Caco-2 (cell line): ENCODE data around the gene GFRA4. TPM values are rescaled to one million over a fixed set of nuclear protein-coding genes. Genes with fewer than 3 reads are reported as not detected.

Experiments
- BruUV-seq: library from RNA; stranded (reverse); fragments of 400-500 nt; replicated peaks from 2 replicates; lab custom pipeline; 2021; lab: Mats Ljungman, UMichigan
- CTCF ChIA-PET: fragments of 300-600 bp; sonication (Branson Sonifier 250); formaldehyde crosslinking; loops from one replicate; lab custom pipeline; 2022; ENCODE audit warnings: antibody characterized with exemption; lab: Charles Lee
- POLR2A ChIA-PET: fragments of 300-600 bp; sonication (Branson Sonifier 250); formaldehyde crosslinking; loops from one replicate; lab custom pipeline; 2022; ENCODE audit warnings: antibody characterized with exemption; lab: Charles Lee
- DNase-seq, 2 experiments: peaks; one replicate each; pipeline versions ENCODE4 v3.0.0 to v3.0.0-alpha.2; 2020 to 2022
- H3K27me3 ChIP-seq: replicated peaks from 2 replicates; pipeline ENCODE4 v1.6.0; 2011; ENCODE audit warnings: low read length; ENCODE audit not compliant: control insufficient read depth, insufficient read depth
- H3K36me3 ChIP-seq: 2 replicates; pipeline ENCODE4 v1.5.1; 2011; ENCODE audit warnings: low read length; ENCODE audit not compliant: control insufficient read depth, insufficient read depth
- H3K4me1 ChIP-seq: fragments of 250-450 bp; sonication (Bioruptor Pico); 2 replicates; pipeline ENCODE4 v1.5.1; 2020; ENCODE audit warnings: mild to moderate bottlenecking
- H3K4me3 ChIP-seq: 2 replicates; pipeline ENCODE4 v1.5.1; 2011; ENCODE audit warnings: low read depth, mild to moderate bottlenecking, control low read depth, low read length
- H3K9me3 ChIP-seq: fragments of 250-450 bp; sonication (Bioruptor Pico); 2 replicates; pipeline ENCODE4 v1.5.1; 2020; ENCODE audit warnings: mild to moderate bottlenecking, moderate library complexity
- H3K27ac Mint-ChIP-seq: one replicate; pipeline ENCODE4 v1.8.0; 2022; ENCODE audit warnings: mixed read lengths; ENCODE audit not compliant: unreplicated experiment
- H3K27me3 Mint-ChIP-seq: one replicate; pipeline ENCODE4 v1.8.0; 2022; ENCODE audit warnings: mixed read lengths; ENCODE audit not compliant: insufficient read depth, unreplicated experiment
- H3K36me3 Mint-ChIP-seq: one replicate; pipeline ENCODE4 v1.8.0; 2022; ENCODE audit warnings: mild to moderate bottlenecking, mixed read lengths; ENCODE audit not compliant: insufficient read depth, unreplicated experiment
- H3K4me1 Mint-ChIP-seq: one replicate; pipeline ENCODE4 v1.8.0; 2022; ENCODE audit warnings: low read depth, mixed read lengths; ENCODE audit not compliant: unreplicated experiment
- H3K4me3 Mint-ChIP-seq: one replicate; pipeline ENCODE4 v1.8.0; 2022; ENCODE audit warnings: mild to moderate bottlenecking, moderate library complexity, mixed read lengths; ENCODE audit not compliant: unreplicated experiment
- H3K9me3 Mint-ChIP-seq: one replicate; pipeline ENCODE4 v1.8.0; 2022; ENCODE audit warnings: mixed read lengths; ENCODE audit not compliant: unreplicated experiment
- intact Hi-C: fragments of 100-400 bp; cut with micrococcal nuclease; formaldehyde crosslinking; loops from one replicate; pipeline ENCODE4 v1.10.0; 2022; ENCODE audit not compliant: unreplicated experiment
- total RNA-seq: library from RNA; stranded (reverse); gene quantifications from 2 replicates; pipeline ENCODE4 v1.2.3, GENCODE V29; 2022
- TF ChIP-seq, protein P1 (sequence below), 2 experiments: fragments of 200-600 bp in 1 of 2; IDR thresholded peaks; 1 replicate in 1 of 2; 2 replicates in 1 of 2; pipeline versions ENCODE4 v1.5.1 to v1.8.0; 2011 to 2022; ENCODE audit warnings: antibody characterized with exemption in 1 of 2, control low read depth in 1 of 2, inconsistent platforms in 1 of 2, low read depth in 1 of 2, low read length in 1 of 2, mild to moderate bottlenecking in 1 of 2, moderate library complexity in 1 of 2; ENCODE audit not compliant: insufficient read depth in 1 of 2, severe bottlenecking in 1 of 2, unreplicated experiment in 1 of 2

The GFRA4 gene
- total RNA-seq, 1 experiment from 2014 or later = not detected

DNA sequence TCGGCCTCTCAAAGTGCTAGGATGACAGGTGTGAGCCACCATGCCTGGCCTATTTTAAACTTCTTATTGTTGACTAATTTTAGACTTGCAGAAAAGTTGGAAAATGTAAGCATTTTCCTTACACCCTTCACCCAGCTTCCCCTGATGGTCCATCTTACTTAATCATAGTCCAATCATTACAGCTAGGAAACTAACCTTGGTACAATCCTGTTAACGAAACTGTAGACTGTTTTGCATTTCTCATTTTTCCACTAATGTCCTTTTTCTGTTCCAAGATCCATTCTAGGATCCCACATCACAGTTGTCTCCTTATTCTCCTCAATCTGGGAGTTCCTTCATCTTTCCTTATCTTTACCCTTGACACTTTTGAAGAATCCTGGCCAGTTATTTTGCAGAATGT is 659 bp upstream of the GFRA4 start:
- no peaks in the 10 kb centered on the region for H3K4me1 Mint-ChIP-seq
- Histone ChIP-seq H3K9me3 (no peaks in the 10 kb centered on the region), H3K4me3 (no peak overlapping the region), H3K4me1 (no peaks in the 10 kb centered on the region), H3K36me3 (no peaks in the 10 kb centered on the region), H3K27me3 (no peaks in the 10 kb centered on the region)
- ChIA-PET CTCF (no interaction called here), POLR2A (no interaction called here)
- no TSS peak for BruUV-seq
- DNase-seq = no peak
- H3K4me3 Mint-ChIP-seq = no peak overlapping the region
- TF ChIP-seq, protein P1, sequence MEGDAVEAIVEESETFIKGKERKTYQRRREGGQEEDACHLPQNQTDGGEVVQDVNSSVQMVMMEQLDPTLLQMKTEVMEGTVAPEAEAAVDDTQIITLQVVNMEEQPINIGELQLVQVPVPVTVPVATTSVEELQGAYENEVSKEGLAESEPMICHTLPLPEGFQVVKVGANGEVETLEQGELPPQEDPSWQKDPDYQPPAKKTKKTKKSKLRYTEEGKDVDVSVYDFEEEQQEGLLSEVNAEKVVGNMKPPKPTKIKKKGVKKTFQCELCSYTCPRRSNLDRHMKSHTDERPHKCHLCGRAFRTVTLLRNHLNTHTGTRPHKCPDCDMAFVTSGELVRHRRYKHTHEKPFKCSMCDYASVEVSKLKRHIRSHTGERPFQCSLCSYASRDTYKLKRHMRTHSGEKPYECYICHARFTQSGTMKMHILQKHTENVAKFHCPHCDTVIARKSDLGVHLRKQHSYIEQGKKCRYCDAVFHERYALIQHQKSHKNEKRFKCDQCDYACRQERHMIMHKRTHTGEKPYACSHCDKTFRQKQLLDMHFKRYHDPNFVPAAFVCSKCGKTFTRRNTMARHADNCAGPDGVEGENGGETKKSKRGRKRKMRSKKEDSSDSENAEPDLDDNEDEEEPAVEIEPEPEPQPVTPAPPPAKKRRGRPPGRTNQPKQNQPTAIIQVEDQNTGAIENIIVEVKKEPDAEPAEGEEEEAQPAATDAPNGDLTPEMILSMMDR (IDR thresholded peaks at IDR 0.05; ENCODE audit: insufficient read depth in 1 of 2, low read depth in 1 of 2, low read length in 1 of 2, severe bottlenecking in 1 of 2, unreplicated experiment in 1 of 2) = no peak
- no peaks in the 10 kb centered on the region for H3K9me3 Mint-ChIP-seq
- no peaks in the 10 kb centered on the region for H3K36me3 Mint-ChIP-seq
- H3K27me3 Mint-ChIP-seq = peaks cover 3% of the 10 kb centered on the region
- intact Hi-C loops = no loop called here
- no peak overlapping the region for H3K27ac Mint-ChIP-seq

DNA sequence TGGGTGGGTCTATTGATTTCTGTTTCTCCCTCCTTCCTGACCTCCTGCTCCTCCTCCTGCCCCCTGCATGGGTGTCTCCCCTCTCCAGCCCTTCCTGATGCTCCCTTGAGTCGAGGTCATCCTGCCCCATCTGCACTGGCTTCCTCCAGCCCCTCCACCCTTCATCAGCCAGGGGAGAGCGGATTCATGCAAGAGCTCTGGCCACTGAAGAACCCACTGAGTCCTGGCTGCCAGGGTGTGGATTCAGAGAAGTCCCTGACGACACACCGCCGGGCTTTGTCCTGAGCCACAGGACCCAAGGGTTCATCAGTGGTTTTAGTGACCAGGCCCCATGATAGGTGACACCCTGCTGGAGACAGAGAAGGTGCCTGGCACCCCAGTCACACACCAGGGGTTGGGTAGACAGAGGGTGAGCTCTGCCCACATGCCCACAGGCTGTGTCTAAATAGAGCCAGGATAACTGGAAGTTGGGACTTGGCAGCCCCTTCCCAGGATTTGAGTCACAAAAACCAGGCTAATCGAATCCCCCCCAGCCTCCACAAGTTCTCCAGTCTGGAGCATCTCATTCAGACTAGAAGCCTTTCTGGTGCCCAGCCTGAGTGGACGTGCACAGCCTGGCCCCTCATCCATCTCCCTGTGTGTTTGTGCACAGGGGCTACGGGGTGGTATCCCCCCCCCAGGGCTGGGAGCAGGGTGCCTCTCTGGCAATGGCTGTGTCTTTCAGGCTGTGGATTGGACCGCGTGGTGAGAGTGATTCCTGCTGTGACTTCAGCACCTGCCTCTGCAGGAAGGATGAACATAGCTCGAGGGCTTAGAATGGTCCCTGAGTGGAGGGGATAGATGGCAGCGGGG is 1.2 kb downstream of the GFRA4 start:
- no peaks in the 10 kb centered on the region for H3K9me3 ChIP-seq
- no peaks in the 10 kb centered on the region for H3K36me3 ChIP-seq
- no peak overlapping the region for H3K4me3 ChIP-seq
- no peaks in the 10 kb centered on the region for H3K27me3 ChIP-seq
- DNase-seq = no peak
- peaks cover 3% of the 10 kb centered on the region for H3K27me3 Mint-ChIP-seq
- no peaks in the 10 kb centered on the region for H3K4me1 Mint-ChIP-seq
- no peaks in the 10 kb centered on the region for H3K9me3 Mint-ChIP-seq
- TF ChIP-seq, protein P1 (IDR thresholded peaks at IDR 0.05; ENCODE audit: insufficient read depth in 1 of 2, low read depth in 1 of 2, low read length in 1 of 2, severe bottlenecking in 1 of 2, unreplicated experiment in 1 of 2) = no peak
- intact Hi-C loops = no loop called here
- no peak overlapping the region for H3K4me3 Mint-ChIP-seq
- ChIA-PET CTCF (no interaction called here), POLR2A (no interaction called here)
- no peaks in the 10 kb centered on the region for H3K4me1 ChIP-seq
- H3K36me3 Mint-ChIP-seq = no peaks in the 10 kb centered on the region
- no peak overlapping the region for H3K27ac Mint-ChIP-seq
- BruUV-seq = no TSS peak

DNA sequence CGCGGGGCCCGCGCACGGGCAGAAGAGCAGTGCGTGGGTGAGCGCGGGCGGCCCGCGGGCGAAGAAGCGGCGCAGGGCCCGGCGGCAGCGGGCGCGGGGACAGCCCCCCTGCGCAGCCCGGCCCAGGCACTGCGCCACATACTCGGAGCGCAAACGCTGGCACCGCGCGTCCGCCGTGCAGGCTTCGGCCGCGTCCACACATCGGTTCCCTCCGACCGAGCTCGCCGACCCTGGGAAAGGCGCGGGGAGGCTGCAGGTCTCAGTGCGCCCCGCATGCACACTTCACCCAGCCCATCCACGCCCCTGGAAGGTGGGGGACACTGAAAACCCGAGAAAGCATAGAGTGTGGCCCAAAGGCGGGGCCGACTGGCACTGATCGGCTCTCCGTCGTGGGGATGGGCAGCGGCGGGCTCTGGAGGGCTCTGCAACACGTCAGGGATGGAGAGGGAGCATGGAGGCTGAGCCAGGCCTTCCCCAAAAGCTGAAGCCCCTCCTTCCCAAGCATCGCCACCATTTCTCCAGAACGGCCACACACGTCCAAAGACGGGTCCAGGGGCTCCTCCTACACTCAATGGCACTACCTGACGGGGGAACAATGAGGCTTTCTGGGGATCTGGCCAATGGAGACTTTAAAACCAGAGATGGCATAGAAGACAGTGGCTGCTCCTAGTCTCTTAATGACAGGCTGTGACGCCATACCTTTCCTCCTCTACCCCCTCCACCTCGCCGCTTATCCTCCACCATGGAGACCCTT is 2.0 kb downstream of the GFRA4 start:
- ChIA-PET CTCF (no interaction called here), POLR2A (no interaction called here)
- Mint-ChIP-seq H3K27ac (no peak overlapping the region), H3K27me3 (peaks cover 3% of the 10 kb centered on the region), H3K4me1 (no peaks in the 10 kb centered on the region), H3K36me3 (no peaks in the 10 kb centered on the region), H3K4me3 (no peak overlapping the region), H3K9me3 (no peaks in the 10 kb centered on the region)
- BruUV-seq = no TSS peak
- TF ChIP-seq, protein P1 (IDR thresholded peaks at IDR 0.05; ENCODE audit: insufficient read depth in 1 of 2, low read depth in 1 of 2, low read length in 1 of 2, severe bottlenecking in 1 of 2, unreplicated experiment in 1 of 2) = no peak
- no peaks in the 10 kb centered on the region for H3K27me3 ChIP-seq
- no peak overlapping the region for H3K4me3 ChIP-seq
- no peaks in the 10 kb centered on the region for H3K36me3 ChIP-seq
- no peak for DNase-seq
- H3K4me1 ChIP-seq = no peaks in the 10 kb centered on the region
- intact Hi-C loops = no loop called here
- H3K9me3 ChIP-seq = no peaks in the 10 kb centered on the region
